ENCODE data around the gene PRIM2. TPM values are rescaled to one million over a fixed set of nuclear protein-coding genes. Genes with fewer than 3 reads are reported as not detected.
"Not testable (repeated sequence)": the region's sequence is repeated elsewhere in the genome, so short reads cannot be mapped to it uniquely, and the experiment has no call there.

Gene PRIM2
- total and polyA plus RNA-seq, 2 experiments from 2014 or later, result 5.1 to 17.3 TPM

DNA sequence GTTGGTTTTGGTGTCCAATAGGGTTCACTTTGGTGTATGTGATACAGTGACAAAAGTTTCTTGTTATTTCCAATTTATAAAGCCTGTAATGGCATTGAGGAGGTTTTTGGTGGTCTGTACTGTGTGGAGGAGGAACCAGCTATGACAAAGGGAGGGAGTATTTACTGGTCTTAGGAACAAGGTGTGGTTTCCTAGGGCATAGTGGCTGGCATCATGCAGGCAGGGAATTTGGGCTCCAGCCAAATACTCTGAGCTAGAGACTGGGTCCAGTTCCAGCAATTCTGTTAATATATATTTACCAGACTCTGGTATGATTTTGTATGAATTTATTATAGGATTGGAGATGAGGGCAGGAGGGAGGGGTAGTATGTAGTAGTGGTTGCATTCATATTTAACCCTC lies 101.9 kb downstream of the PRIM2 start:
- H3K4me3 ChIP-seq; H3K27ac ChIP-seq; H3K27me3 ChIP-seq; DNase-seq (ENCODE audit: low spot score); H3K9me2 ChIP-seq (replicated peaks; ENCODE audit: insufficient read depth); H3K79me2 ChIP-seq; H4K20me1 ChIP-seq (ENCODE audit: insufficient read depth, poor library complexity, severe bottlenecking); H3K4me2 ChIP-seq; H3K36me3 ChIP-seq (replicated peaks; ENCODE audit: insufficient read depth, low read depth); H2AFZ ChIP-seq; H3K4me1 ChIP-seq (ENCODE audit: insufficient read depth); H3K9me3 ChIP-seq (ENCODE audit: low read depth): not testable (repeated sequence)

DNA sequence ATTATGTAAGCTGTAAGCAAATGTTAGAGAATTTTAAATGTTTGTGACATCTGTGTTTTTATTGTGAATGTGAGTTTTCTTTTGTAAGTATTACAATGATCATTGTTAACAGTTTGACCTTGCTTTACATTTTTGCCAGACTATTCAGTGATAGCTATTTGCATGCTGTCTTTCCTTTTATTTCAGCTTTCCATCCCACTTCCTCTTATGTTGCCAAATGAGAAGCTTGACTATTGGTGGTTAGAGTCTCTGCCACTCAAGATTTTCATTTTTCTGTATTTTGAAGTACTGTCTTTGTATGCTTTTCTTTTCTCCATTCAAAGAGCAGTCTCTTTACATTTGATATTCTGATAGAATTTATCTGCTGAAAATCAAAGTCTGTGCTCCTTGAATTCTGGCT lies 104.1 kb downstream of the PRIM2 start:
- H3K4me3 ChIP-seq, result no peak overlapping the region
- no peaks in the 10 kb centered on the region for H4K20me1 ChIP-seq (ENCODE audit: insufficient read depth, poor library complexity, severe bottlenecking)
- H3K79me2 ChIP-seq, result no peaks in the 10 kb centered on the region
- no peaks in the 10 kb centered on the region for H3K9me2 ChIP-seq (replicated peaks; ENCODE audit: insufficient read depth)
- H3K36me3 ChIP-seq (replicated peaks; ENCODE audit: insufficient read depth, low read depth), result no peaks in the 10 kb centered on the region
- no peaks in the 10 kb centered on the region for H3K27me3 ChIP-seq
- H3K4me1 ChIP-seq (ENCODE audit: insufficient read depth), result no peaks in the 10 kb centered on the region
- no peak overlapping the region for H3K4me2 ChIP-seq
- H3K27ac ChIP-seq, result no peak overlapping the region
- DNase-seq (ENCODE audit: low spot score), result no peak
- no peak overlapping the region for H2AFZ ChIP-seq
- no peak for TF ChIP-seq EZH2phosphoT487 (IDR thresholded peaks at IDR 0.05; ENCODE audit: low read depth, severe bottlenecking, unreplicated experiment)
- no peak for TF ChIP-seq CTCF (IDR thresholded peaks at IDR 0.05; ENCODE audit: poor library complexity)
- no peak for TF ChIP-seq EZH2 (IDR thresholded peaks at IDR 0.05; ENCODE audit: borderline replicate concordance)
- no peaks in the 10 kb centered on the region for H3K9me3 ChIP-seq (ENCODE audit: low read depth)

GRCh38 chr6:57423468-57423867 lies 106.0 kb downstream of the PRIM2 start:
- no peaks in the 10 kb centered on the region for H3K4me1 ChIP-seq (ENCODE audit: insufficient read depth)

GRCh38 chr6:57431742-57432141 lies 114.3 kb downstream of the PRIM2 start:
- H3K79me2 ChIP-seq; H3K36me3 ChIP-seq (replicated peaks; ENCODE audit: insufficient read depth, low read depth); DNase-seq (ENCODE audit: low spot score); H3K4me3 ChIP-seq; H3K27me3 ChIP-seq; H3K4me2 ChIP-seq; H2AFZ ChIP-seq; H3K27ac ChIP-seq; H4K20me1 ChIP-seq (ENCODE audit: insufficient read depth, poor library complexity, severe bottlenecking); H3K9me3 ChIP-seq (ENCODE audit: low read depth); H3K9me2 ChIP-seq (replicated peaks; ENCODE audit: insufficient read depth): not testable (repeated sequence)
- peaks cover 19% of the 10 kb centered on the region for H3K4me1 ChIP-seq (ENCODE audit: insufficient read depth)

More at GRCh38 chr6:57423468-57423867, 106.0 kb downstream of the PRIM2 start:
- no peaks in the 10 kb centered on the region for H3K79me2 ChIP-seq
- H3K4me2 ChIP-seq, result no peak overlapping the region
- H3K36me3 ChIP-seq (replicated peaks; ENCODE audit: insufficient read depth, low read depth), result no peaks in the 10 kb centered on the region
- WGBS (ENCODE audit: low lambda C conversion rate, missing lambda C conversion rate), result 29% methylated on average over 5 of the region's 5 CpGs
- no peak overlapping the region for H2AFZ ChIP-seq
- no peak for DNase-seq (ENCODE audit: low spot score)
- TF ChIP-seq CTCF (IDR thresholded peaks at IDR 0.05; ENCODE audit: poor library complexity), result no peak
- no peak for TF ChIP-seq EZH2 (IDR thresholded peaks at IDR 0.05; ENCODE audit: borderline replicate concordance)
- TF ChIP-seq EZH2phosphoT487 (IDR thresholded peaks at IDR 0.05; ENCODE audit: low read depth, severe bottlenecking, unreplicated experiment), result no peak
- no peaks in the 10 kb centered on the region for H3K9me3 ChIP-seq (ENCODE audit: low read depth)
- H3K27me3 ChIP-seq, result no peaks in the 10 kb centered on the region
- no peaks in the 10 kb centered on the region for H4K20me1 ChIP-seq (ENCODE audit: insufficient read depth, poor library complexity, severe bottlenecking)
- no peak overlapping the region for H3K4me3 ChIP-seq
- no peak overlapping the region for H3K27ac ChIP-seq
- H3K9me2 ChIP-seq (replicated peaks; ENCODE audit: insufficient read depth), result no peaks in the 10 kb centered on the region

- no peak overlapping the region for H2AFZ ChIP-seq
- H3K4me2 ChIP-seq, result no peak overlapping the region
Observed at GRCh38 chr6:57432157-57432556, 114.7 kb downstream of the PRIM2 start.

More at GRCh38 chr6:57432157-57432556, 114.7 kb downstream of the PRIM2 start:
- Histone ChIP-seq H3K9me3 (ENCODE audit: low read depth) (no peaks in the 10 kb centered on the region), H3K9me2 (replicated peaks; ENCODE audit: insufficient read depth) (no peaks in the 10 kb centered on the region), H3K79me2 (no peaks in the 10 kb centered on the region), H4K20me1 (ENCODE audit: insufficient read depth, poor library complexity, severe bottlenecking) (no peaks in the 10 kb centered on the region), H3K4me3 (no peak overlapping the region), H3K27me3 (no peaks in the 10 kb centered on the region), H3K4me1 (ENCODE audit: insufficient read depth) (peaks cover 19% of the 10 kb centered on the region), H3K27ac (no peak overlapping the region), H3K36me3 (replicated peaks; ENCODE audit: insufficient read depth, low read depth) (no peaks in the 10 kb centered on the region)
- TF ChIP-seq EZH2phosphoT487 (IDR thresholded peaks at IDR 0.05; ENCODE audit: low read depth, severe bottlenecking, unreplicated experiment) (no peak), CTCF (IDR thresholded peaks at IDR 0.05; ENCODE audit: poor library complexity) (no peak), EZH2 (IDR thresholded peaks at IDR 0.05; ENCODE audit: borderline replicate concordance) (no peak)
- DNase-seq (ENCODE audit: low spot score), result no peak
- 71% methylated on average over 2 of the region's 2 CpGs for WGBS (ENCODE audit: low lambda C conversion rate, missing lambda C conversion rate)

Measured in hepatocyte (in vitro differentiated cells).